HepG2 (cell line): ENCODE data around the gene LNX2.

Experiments
- BCL6 ChIP-seq: IDR thresholded peaks from 2 replicates; pipeline ENCODE4 v1.6.1; 2016; ENCODE audit warnings: missing genetic modification reagents, missing compliant biosample characterization
- CHD4 ChIP-seq: fragments of 200-600 bp; sonication (generic); IDR thresholded peaks from 2 replicates; pipeline ENCODE4 v1.7.0; 2017; ENCODE audit warnings: mild to moderate bottlenecking, low read length, borderline replicate concordance
- FIP1L1 ChIP-seq: fragments of 200-400 bp; formaldehyde crosslinking; IDR thresholded peaks from 2 replicates; pipeline ENCODE4 v1.6.1; 2018; ENCODE audit warnings: low read depth, mild to moderate bottlenecking, low read length, moderate library complexity, borderline replicate concordance; ENCODE audit not compliant: insufficient read depth
- RFX5 ChIP-seq: IDR thresholded peaks from 2 replicates; pipeline ENCODE4 v1.6.1; 2011; ENCODE audit warnings: low read depth, low read length, improper control_type of control experiment
- STAG1 ChIP-seq: sonication (generic); formaldehyde crosslinking; IDR thresholded peaks from 2 replicates; pipeline ENCODE4 v1.4.0; 2020; ENCODE audit warnings: missing genetic modification reagents
- ZNF383 ChIP-seq: sonication (generic); formaldehyde crosslinking; IDR thresholded peaks from 2 replicates; pipeline ENCODE4 v1.4.0; 2020; ENCODE audit warnings: missing genetic modification reagents, mild to moderate bottlenecking, borderline replicate concordance
- ZNF446 ChIP-seq: sonication (generic); formaldehyde crosslinking; IDR thresholded peaks from 2 replicates; pipeline ENCODE4 v1.5.0; 2020; ENCODE audit warnings: mild to moderate bottlenecking, missing genetic modification reagents
- ZNF572 ChIP-seq: sonication (generic); formaldehyde crosslinking; IDR thresholded peaks from 2 replicates; pipeline ENCODE4 v1.5.1; 2020; ENCODE audit warnings: mild to moderate bottlenecking, missing genetic modification reagents
- ZSCAN12 ChIP-seq: sonication (generic); formaldehyde crosslinking; IDR thresholded peaks from 2 replicates; pipeline ENCODE4 v1.9.0; 2021; ENCODE audit warnings: mild to moderate bottlenecking, missing genetic modification reagents
- TF ChIP-seq, protein P1 (sequence below): IDR thresholded peaks from 2 replicates; pipeline ENCODE4 v1.6.1; 2012; ENCODE audit warnings: inconsistent platforms

- TF ChIP-seq ZNF383 (CRISPR knock-in tag) (no peak), RFX5 (no peak), BCL6 (CRISPR knock-in tag) (no peak), ZNF572 (CRISPR knock-in tag) (no peak), STAG1 (CRISPR knock-in tag) (no peak), CHD4 (no peak), ZSCAN12 (CRISPR knock-in tag) (no peak), ZNF446 (CRISPR knock-in tag) (no peak), FIP1L1 (no peak)
- TF ChIP-seq, protein P1, sequence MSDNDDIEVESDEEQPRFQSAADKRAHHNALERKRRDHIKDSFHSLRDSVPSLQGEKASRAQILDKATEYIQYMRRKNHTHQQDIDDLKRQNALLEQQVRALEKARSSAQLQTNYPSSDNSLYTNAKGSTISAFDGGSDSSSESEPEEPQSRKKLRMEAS: no peak
These were observed 20.3 kb downstream of the LNX2 start for GRCh38 chr13:27599845-27600553.
